Muscle of leg (tissue), 9 donors: ENCODE data around the gene TMEM252. TPM values are rescaled to one million over a fixed set of nuclear protein-coding genes. Genes with fewer than 3 reads are reported as not detected.

Experiments used
- polyA plus RNA-seq, 8 donors: library from polyadenylated mRNA; unstranded; fragments of 120-200 nt; gene quantifications; one replicate each; pipeline versions ENCODE4 v1.2.1 to v1.2.3, GENCODE V29; 2013; ENCODE audit warnings: inconsistent platforms in 1 of 8, low replicate concordance in 1 of 8; ENCODE audit not compliant: insufficient read length in 8 of 8, insufficient read depth in 1 of 8
- total RNA-seq: library from RNA; stranded (reverse); fragments of 120-200 nt; gene quantifications from one replicate; pipeline ENCODE4 v1.2.4, GENCODE V29; 2013

The TMEM252 gene
- total and polyA plus RNA-seq, 9 donors: 0.09 to 2.4 (median 1.4) TPM

Other genes with a start within 250 kb of the TMEM252 start
- gene FOXD4L3, start 238.0 kb downstream of the TMEM252 start, total RNA-seq: not detected
- gene FOXD4L3, start 238.0 kb downstream of the TMEM252 start, polyA plus RNA-seq: 1 to 10 TPM in 1 of 8 donors, under 1 TPM in 6, not detected in 1; 0.20 to 1.3 (median 0.34) TPM
- gene PGM5, start 184.3 kb downstream of the TMEM252 start, total RNA-seq: 61.0 TPM
- 10 to 100 TPM; 40.1 to 61.2 (median 48.3) TPM for gene PGM5, start 184.3 kb downstream of the TMEM252 start, polyA plus RNA-seq
- gene PIP5K1B, start 164.4 kb upstream of the TMEM252 start, total RNA-seq: 1.2 TPM
- 1 to 10 TPM in 5 of 8 donors, under 1 TPM in 3; 0.91 to 3.1 (median 1.4) TPM for gene PIP5K1B, start 164.4 kb upstream of the TMEM252 start, polyA plus RNA-seq